Nephron (organoid): Measurements from ENCODE around the gene AMFR.

Experiments
- H3K27ac Mint-ChIP-seq, 3 experiments: 2 replicates each; pipeline ENCODE4 v1.8.0; 2020; ENCODE audit warnings: mixed read lengths in 3 of 3, mild to moderate bottlenecking in 2 of 3, moderate library complexity in 1 of 3
- H3K27me3 Mint-ChIP-seq: 2 replicates; pipeline ENCODE4 v1.8.0; 2021; ENCODE audit warnings: low read depth, mild to moderate bottlenecking, moderate library complexity, mixed read lengths
- H3K36me3 Mint-ChIP-seq: 2 replicates; pipeline ENCODE4 v1.8.0; 2020; ENCODE audit warnings: low read depth, mixed read lengths
- H3K4me1 Mint-ChIP-seq: 2 replicates; pipeline ENCODE4 v1.8.0; 2020; ENCODE audit warnings: mixed read lengths
- H3K4me3 Mint-ChIP-seq, 3 experiments: 2 replicates each; pipeline ENCODE4 v1.8.0; 2020; ENCODE audit warnings: mild to moderate bottlenecking in 3 of 3, mixed read lengths in 3 of 3, moderate library complexity in 2 of 3
- H3K9me3 Mint-ChIP-seq: 2 replicates; pipeline ENCODE4 v1.8.0; 2020; ENCODE audit warnings: mixed read lengths
- TF ChIP-seq, protein P1 (sequence below), 3 experiments: fragments of 200-600 bp; sonication (generic); IDR thresholded peaks; one replicate each; pipeline ENCODE4 v1.5.0; 2021; ENCODE audit warnings: antibody characterized with exemption in 3 of 3; ENCODE audit not compliant: unreplicated experiment in 3 of 3

Gene AMFR

DNA sequence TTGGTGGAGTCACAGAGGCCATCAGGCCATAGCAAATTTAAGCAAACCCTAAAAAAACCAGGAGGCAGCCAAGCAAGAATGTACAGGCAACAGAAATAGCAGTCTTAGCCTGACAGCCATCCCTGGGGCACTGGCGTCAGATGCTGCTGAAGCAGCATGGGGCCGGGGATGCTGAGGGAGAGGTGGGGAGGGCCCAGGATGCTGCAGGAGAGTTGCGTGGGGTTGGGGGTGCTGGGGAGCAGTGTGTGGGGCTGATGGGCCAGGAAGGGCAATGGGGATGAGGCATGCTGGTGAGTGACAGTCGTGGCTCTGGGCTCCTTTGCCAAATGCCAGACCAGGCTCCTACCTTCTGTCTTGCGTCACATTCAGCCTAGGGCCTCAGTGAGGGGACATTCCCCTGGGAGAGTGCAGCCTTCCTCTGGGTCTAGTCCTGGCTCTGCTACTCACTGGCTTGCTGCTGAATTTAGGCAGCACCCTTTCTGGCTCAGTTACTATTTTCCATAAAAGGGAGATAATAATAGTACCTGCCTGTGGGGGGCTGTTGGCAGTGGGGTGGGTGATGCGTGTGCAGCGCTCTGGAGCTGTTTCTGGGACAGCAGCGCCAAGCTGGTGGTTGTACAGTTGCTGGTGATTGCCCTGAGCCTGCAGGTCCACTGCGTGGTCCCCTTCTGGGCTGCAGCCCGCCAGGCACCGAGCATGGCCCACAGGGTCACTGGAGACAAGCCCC is 88.1 kb downstream of the AMFR start:
- no peaks in the 10 kb centered on the region for H3K9me3 Mint-ChIP-seq

DNA sequence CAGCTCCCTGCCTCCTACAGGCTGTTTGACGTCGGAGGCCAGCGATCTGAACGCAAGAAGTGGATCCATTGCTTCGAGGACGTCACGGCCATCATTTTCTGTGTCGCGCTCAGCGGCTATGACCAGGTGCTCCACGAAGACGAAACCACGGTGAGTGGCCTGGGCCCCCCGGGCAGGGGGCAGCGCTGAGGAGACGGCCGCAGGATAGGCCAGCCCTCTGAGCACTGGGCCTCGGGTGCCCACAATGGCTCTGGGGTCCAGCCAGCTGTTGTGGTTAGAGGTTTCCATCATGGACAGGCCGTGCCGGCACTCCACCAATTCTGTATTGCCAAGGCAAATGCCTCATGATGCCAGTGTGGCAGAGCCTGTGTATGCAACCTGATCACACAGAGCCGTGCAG is 88.6 kb downstream of the AMFR start:
- TF ChIP-seq, protein P1, sequence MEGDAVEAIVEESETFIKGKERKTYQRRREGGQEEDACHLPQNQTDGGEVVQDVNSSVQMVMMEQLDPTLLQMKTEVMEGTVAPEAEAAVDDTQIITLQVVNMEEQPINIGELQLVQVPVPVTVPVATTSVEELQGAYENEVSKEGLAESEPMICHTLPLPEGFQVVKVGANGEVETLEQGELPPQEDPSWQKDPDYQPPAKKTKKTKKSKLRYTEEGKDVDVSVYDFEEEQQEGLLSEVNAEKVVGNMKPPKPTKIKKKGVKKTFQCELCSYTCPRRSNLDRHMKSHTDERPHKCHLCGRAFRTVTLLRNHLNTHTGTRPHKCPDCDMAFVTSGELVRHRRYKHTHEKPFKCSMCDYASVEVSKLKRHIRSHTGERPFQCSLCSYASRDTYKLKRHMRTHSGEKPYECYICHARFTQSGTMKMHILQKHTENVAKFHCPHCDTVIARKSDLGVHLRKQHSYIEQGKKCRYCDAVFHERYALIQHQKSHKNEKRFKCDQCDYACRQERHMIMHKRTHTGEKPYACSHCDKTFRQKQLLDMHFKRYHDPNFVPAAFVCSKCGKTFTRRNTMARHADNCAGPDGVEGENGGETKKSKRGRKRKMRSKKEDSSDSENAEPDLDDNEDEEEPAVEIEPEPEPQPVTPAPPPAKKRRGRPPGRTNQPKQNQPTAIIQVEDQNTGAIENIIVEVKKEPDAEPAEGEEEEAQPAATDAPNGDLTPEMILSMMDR (IDR thresholded peaks at IDR 0.05; ENCODE audit: unreplicated experiment in 3 of 3) = no peak
- Mint-ChIP-seq H3K27me3 (peaks cover 8% of the 10 kb centered on the region), H3K4me1 (no peaks in the 10 kb centered on the region), H3K9me3 (no peaks in the 10 kb centered on the region), H3K4me3 (no peak overlapping the region), H3K27ac (no peak overlapping the region), H3K36me3 (no peaks in the 10 kb centered on the region)

More for the DNA sequence above, 88.1 kb downstream of the AMFR start:
- Mint-ChIP-seq H3K4me3 (no peak overlapping the region), H3K4me1 (no peaks in the 10 kb centered on the region), H3K27ac (no peak overlapping the region), H3K27me3 (peaks cover 8% of the 10 kb centered on the region), H3K36me3 (no peaks in the 10 kb centered on the region)
- TF ChIP-seq, protein P1 (IDR thresholded peaks at IDR 0.05; ENCODE audit: unreplicated experiment in 3 of 3) = no peak

DNA sequence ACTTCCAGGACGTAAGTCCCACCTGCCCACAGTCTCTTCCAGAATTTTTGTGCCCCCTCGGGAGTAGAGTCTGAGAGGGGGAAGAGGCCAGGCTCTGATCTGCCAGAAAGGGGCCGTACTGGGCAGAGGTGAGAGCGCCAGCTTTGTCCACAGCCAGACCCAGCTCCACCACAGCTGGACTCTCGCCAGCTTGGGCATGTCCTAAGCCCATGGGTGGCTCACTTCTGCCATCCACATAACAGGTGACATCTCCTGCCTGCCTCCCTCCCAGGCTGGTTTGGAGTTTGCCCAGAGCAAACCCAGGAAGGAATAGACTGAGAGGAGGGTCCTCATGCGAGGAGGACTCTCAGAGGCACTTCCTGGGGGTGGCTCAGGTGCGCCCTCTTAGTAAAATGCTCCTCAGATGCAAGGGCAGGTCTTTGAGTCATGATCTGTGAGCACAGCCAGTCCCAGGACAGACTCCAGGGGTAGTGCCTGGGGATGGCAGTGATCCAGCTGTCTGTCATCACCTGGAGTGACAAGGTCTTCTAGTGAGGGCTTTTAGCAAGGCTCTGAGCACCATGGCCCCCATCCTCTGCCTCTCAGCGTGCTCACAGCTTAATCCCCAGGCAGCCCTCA is 89.2 kb downstream of the AMFR start:
- Mint-ChIP-seq H3K27me3 (peaks cover 8% of the 10 kb centered on the region), H3K9me3 (no peaks in the 10 kb centered on the region), H3K4me1 (no peaks in the 10 kb centered on the region), H3K36me3 (no peaks in the 10 kb centered on the region), H3K4me3 (no peak overlapping the region), H3K27ac (no peak overlapping the region)
- TF ChIP-seq, protein P1 (IDR thresholded peaks at IDR 0.05; ENCODE audit: unreplicated experiment in 3 of 3) = no peak

DNA sequence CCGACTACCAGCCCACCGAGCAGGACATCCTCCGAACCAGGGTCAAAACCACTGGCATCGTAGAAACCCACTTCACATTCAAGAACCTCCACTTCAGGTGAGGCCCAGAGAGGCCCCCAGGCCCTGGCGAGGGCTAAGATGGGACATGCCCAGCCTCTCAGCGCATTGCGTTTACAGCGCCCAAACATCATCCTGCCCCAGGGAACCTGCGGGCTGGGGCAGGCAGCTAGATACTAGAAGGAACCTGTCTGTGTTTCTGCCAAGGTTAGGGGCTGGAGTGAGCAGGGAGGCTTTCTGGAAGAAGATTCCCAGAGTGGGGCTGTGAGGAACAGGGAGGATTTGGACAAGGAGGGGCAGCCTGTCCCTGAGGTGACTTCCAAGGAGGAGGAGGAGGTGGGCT is 90.6 kb downstream of the AMFR start:
- H3K4me1 Mint-ChIP-seq = no peaks in the 10 kb centered on the region
- peaks cover 6% of the 10 kb centered on the region for H3K27me3 Mint-ChIP-seq
- no peaks in the 10 kb centered on the region for H3K36me3 Mint-ChIP-seq
- H3K9me3 Mint-ChIP-seq = no peaks in the 10 kb centered on the region
- no peak overlapping the region for H3K27ac Mint-ChIP-seq
- H3K4me3 Mint-ChIP-seq = no peak overlapping the region
- TF ChIP-seq, protein P1 (IDR thresholded peaks at IDR 0.05; ENCODE audit: unreplicated experiment in 3 of 3) = no peak

DNA sequence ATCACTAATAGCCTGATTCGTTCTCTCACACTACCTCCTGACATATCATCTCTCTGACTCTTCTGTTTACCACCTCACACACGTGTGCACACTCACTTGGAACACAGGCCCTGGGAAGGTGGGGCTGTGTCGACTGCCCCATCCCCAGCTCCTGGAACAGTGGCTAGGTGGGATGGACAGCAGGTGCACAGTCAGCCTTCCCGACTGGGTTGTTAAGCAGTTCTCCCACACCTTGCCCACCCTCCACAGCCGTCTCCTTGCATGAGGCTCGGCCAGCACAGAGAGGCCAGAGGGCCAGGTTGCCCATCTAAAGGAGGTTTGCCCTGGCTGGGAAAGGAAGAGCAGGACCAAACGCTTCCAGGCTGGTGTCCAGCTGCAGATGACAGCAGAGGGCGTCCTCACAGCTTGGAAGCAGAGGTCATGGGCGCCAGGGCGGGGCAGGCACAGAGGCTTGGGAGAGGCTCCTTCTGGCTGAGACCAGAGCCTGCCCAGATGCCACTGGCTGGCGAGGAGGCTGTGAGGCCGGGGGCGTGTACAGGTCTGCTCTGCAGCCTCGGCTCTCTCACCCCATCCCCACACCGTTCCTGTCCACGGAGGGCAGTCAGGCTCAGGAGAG is 92.8 kb downstream of the AMFR start:
- no peaks in the 10 kb centered on the region for H3K36me3 Mint-ChIP-seq
- no peaks in the 10 kb centered on the region for H3K9me3 Mint-ChIP-seq
- no peaks in the 10 kb centered on the region for H3K4me1 Mint-ChIP-seq
- TF ChIP-seq, protein P1 (IDR thresholded peaks at IDR 0.05; ENCODE audit: unreplicated experiment in 3 of 3) = peak in 2 of 3 experiments; percentile 24 to 50
- no peak overlapping the region for H3K4me3 Mint-ChIP-seq
- no peak overlapping the region for H3K27ac Mint-ChIP-seq
- peaks cover 4% of the 10 kb centered on the region for H3K27me3 Mint-ChIP-seq
